Measurements from ENCODE around the gene ITPR3.
A peak's percentile ranks its signal among the peaks of the same experiment; 100 is the strongest.

Gene ITPR3

DNA sequence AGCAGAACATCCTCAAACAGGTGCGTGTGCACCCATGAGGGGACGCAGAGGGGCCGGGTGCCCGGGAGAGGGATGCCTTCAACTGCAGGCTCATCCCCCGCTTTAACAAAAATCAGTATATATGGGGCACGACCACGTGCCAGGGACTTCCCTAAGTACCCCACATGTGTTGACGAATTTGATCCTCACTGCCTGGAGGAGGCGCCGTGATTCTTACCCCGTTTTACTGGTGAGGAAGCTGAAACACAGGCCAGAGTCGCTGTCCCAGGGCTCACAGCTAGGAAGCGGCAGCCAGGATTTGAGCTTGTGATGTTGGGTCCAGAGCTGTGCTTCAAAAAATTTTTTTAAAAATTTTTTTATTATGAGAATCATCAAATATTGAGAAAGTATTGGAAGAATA, 44.8 kb downstream of the ITPR3 start:
- no peak for DNase-seq (ENCODE audit: low spot score)
- no peak for FAIRE-seq

DNA sequence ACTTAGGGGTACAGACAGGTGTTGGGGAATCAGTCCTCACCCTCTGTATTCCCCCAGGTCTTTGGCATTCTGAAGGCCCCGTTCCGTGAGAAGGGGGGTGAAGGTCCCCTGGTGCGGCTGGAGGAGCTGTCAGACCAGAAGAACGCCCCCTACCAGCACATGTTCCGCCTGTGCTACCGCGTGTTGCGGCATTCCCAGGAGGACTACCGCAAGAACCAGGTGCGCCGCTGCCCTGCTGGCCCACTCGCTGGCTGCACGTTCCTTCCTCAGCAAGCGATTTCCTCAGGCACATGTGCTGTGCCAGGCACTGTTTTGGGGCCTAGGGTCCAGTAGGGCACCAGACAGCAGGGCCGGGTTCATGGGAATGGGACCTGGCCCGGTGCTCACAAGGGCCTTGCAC, 46.0 kb downstream of the ITPR3 start:
- no peak for DNase-seq (ENCODE audit: low spot score)
- no peak for FAIRE-seq

DNA sequence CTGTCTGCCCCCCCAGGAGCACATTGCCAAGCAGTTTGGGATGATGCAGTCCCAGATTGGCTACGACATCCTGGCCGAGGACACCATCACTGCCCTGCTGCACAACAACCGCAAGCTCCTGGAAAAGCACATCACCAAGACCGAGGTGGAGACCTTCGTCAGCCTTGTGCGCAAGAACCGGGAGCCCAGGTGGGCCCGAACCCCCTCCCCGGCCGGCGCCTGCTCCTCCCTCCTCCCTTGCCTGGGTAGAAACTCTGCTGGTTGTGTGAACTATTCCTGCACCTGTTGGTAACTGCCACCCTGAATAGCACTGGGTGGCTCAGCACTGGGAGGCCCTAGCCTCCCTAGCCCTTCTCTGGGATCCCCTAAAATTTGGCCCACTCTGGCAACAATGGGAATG, 46.7 kb downstream of the ITPR3 start:
- DNase-seq (ENCODE audit: low spot score): no peak
- FAIRE-seq: no peak

- DNase-seq (ENCODE audit: low spot score) (no peak), FAIRE-seq (no peak)
These were observed 47.2 kb downstream of the ITPR3 start for GRCh38 chr6:33668328-33668727.

DNA sequence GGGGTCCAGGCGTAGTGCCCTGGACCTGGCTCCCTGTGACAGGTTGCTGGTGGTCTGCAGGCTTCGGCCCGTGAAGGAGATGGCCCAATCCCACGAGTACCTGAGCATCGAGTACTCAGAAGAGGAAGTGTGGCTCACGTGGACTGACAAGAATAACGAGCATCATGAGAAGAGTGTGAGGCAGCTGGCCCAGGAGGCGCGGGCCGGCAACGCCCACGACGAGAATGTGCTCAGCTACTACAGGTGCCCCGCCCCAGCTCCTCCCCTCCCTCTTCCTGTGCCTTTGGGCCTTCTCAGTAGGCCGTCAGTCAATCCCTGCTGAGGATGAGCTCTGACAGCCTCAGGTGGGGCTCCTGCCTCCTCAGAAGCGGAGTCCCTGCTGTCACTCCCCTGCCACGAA, 47.8 kb downstream of the ITPR3 start:
- DNase-seq (ENCODE audit: low spot score) (no peak), FAIRE-seq (no peak)

GRCh38 chr6:33670086-33670660, 49.1 kb downstream of the ITPR3 start:
- DNase-seq (ENCODE audit: low spot score) (no peak), FAIRE-seq (no peak)

DNA sequence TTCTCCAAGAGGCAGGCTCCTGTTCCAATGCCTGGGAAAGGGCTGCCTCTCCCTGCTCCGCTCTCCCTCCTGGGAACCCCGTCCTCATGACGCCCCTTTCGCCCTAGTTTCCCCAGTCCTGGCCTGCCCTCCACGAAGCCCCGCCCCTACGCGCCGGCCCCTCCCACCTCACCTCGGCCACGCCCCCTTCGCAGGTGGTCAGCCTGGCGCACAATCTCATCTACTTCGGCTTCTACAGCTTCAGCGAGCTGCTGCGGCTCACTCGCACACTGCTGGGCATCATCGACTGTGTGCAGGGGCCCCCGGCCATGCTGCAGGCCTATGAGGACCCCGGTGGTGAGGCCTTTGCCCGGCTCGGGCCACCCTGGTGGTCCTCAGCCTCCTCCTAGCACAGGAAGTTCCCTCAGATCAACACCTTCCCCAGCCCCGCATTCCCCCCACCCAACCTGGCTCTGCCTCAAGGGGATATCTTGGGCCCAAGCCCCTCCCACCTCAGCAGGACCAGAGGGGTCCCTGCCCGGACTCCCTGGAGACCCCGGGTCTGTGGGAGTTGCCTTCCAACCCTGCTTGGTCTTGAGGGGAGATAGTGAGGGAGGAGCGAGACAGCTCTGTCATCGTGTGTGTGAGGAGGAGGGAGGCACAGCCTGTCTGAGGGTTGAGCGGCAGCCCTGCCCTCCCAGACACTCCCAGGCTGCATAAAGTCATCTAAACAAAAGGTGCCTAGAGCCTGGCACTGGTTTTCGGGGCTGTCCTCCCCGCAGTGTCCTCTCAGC, 50.0 kb downstream of the ITPR3 start:
- FAIRE-seq: no peak
- DNase-seq (ENCODE audit: low spot score): no peak

DNA sequence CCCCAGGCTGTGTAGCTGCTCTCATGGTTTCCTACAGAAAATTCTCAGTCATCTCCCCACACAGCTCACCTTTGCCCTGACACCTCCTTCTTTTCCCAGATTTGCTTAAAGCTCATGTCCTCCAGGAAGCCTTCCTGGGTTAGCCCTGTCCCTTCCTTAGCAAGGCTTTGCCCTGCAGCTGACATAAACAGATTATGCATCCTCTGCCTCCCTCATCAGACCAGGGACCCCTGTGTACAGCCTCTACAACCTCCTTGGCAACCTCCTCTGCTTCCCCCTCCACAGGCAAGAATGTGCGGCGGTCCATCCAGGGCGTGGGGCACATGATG, 50.6 kb downstream of the ITPR3 start:
- no peak for FAIRE-seq
- DNase-seq (ENCODE audit: low spot score): no peak

- peak; percentile 85 for DNase-seq (ENCODE audit: low spot score)
- FAIRE-seq: peak; percentile 89
These were observed 51.7 kb downstream of the ITPR3 start for GRCh38 chr6:33672808-33673207.

GRCh38 chr6:33673851-33674250, 52.7 kb downstream of the ITPR3 start:
- FAIRE-seq (no peak), DNase-seq (ENCODE audit: low spot score) (no peak)

- DNase-seq (ENCODE audit: low spot score) (no peak), FAIRE-seq (no peak)
These were observed 54.8 kb downstream of the ITPR3 start for GRCh38 chr6:33675968-33676367.

GRCh38 chr6:33676416-33677142, 55.5 kb downstream of the ITPR3 start:
- no peak for DNase-seq (ENCODE audit: low spot score)
- no peak for FAIRE-seq

GRCh38 chr6:33677143-33677660, 56.1 kb downstream of the ITPR3 start:
- DNase-seq (ENCODE audit: low spot score) (no peak), FAIRE-seq (no peak)

DNA sequence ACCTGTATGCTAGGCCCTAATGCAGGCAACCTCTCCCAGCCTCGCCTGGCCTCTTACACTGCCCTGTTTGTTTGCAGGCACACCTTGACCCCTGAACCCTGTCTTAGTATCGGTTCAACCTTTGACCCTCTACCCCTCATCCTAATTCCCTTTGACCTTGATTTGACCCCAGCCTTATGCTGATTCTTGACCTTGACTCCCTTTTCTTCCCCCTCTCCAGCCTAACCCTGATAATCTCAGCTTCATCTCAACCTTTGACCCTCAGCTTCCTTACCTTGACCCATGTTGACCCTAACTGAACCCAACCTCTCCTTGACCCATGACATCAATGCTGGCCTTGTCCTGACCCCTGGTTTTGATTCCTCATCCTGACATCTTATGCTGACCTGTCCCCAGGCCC, 56.6 kb downstream of the ITPR3 start:
- FAIRE-seq (no peak), DNase-seq (ENCODE audit: low spot score) (no peak)

DNA sequence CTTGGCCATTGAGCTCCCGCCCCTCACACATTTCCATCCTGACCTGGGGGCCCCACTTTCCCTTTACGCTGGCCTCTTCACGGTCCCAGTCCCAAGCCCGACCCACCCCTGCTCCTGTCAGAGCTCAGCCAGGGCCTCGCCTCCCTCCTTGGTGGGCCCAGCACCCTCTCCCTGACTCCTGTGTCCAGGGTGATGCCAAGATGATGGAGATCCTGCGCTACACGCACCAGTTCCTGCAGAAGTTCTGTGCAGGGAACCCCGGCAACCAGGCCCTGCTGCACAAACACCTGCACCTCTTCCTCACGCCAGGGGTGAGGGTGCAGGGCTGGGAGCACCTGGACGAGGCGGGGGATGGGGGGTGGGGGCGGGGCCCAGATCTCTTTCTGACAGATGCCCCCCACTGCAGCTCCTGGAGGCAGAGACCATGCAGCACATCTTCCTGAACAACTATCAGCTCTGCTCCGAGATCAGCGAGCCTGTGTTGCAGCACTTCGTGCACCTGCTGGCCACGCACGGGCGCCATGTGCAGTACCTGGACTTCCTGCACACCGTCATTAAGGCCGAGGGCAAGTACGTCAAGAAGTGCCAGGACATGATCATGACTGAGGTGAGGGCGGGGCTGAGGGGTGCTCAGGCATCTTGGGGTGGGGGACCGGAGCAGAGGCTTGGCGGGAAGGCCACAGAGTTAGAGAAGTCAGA, 57.3 kb downstream of the ITPR3 start:
- FAIRE-seq: no peak
- DNase-seq (ENCODE audit: low spot score): no peak

DNA sequence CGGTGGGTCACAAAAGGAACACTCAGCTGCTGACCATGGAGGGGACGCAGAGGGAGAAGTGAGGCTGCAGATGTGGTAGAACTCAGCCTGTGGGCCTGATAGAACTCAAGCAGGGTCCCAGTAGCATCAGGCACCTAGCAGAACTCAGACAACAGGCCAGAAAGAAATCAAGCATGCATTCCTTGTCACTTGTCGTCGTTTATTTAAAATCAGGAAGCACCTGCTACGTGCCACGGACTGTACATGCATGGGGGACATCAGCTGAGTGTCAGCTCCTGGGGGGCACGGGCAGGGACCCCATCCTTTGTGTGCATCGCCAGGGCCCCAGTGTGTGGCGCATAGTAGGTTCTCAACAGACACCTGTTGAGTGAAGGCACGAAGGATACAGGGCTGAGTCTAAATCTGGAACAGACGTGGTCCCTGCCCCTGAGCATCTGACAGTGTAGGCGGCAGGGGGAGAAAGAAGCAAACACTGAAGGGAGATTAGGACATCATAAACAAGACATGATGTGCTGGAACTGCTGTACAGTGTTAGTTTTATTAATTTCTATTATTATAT, 57.9 kb downstream of the ITPR3 start:
- FAIRE-seq (no peak), DNase-seq (ENCODE audit: low spot score) (no peak)

- DNase-seq (ENCODE audit: low spot score) (no peak), FAIRE-seq (no peak)
These were observed 58.6 kb downstream of the ITPR3 start for GRCh38 chr6:33679761-33680160.

GRCh38 chr6:33682341-33682740, 61.2 kb downstream of the ITPR3 start:
- FAIRE-seq: no peak
- no peak for DNase-seq (ENCODE audit: low spot score)

GRCh38 chr6:33683051-33683571, 62.0 kb downstream of the ITPR3 start:
- FAIRE-seq: no peak
- DNase-seq (ENCODE audit: low spot score): no peak

- FAIRE-seq (no peak), DNase-seq (ENCODE audit: low spot score) (no peak)
These were observed 62.7 kb downstream of the ITPR3 start for GRCh38 chr6:33683576-33684427.
